ENCODE measurements around the gene HNRNPF. TPM values are rescaled to one million over a fixed set of nuclear protein-coding genes. Genes with fewer than 3 reads are reported as not detected.

The HNRNPF gene
- total and polyA plus RNA-seq, 2 of the 8 experiments (the other 6 are each of a cell fraction or from before 2014, with no cell fraction given), result 209 to 389 TPM

- TF ChIP-seq SIRT6 (IDR thresholded peaks at IDR 0.05; ENCODE audit: low read length), result no peak
- no peak for TF ChIP-seq RXRA (IDR thresholded peaks at IDR 0.05; ENCODE audit: insufficient read depth, low read depth, low read length)
- no peak for TF ChIP-seq TAF7 (optimal IDR thresholded peaks at IDR 0.05; ENCODE audit: borderline replicate concordance, low read depth, low read length)
- TF ChIP-seq RNF2 (IDR thresholded peaks at IDR 0.05; ENCODE audit: borderline replicate concordance, low read depth, low read length, missing control alignments, poor library complexity, severe bottlenecking), result no peak
- TF ChIP-seq ATF2 (IDR thresholded peaks at IDR 0.05; ENCODE audit: low read length), result no peak
- TF ChIP-seq HDAC2 (IDR thresholded peaks at IDR 0.05; ENCODE audit: borderline replicate concordance in 1 of 2, low read depth in 2 of 2, low read length in 2 of 2), result no peak
- TF ChIP-seq SIN3A (conservative IDR thresholded peaks at IDR 0.05 in 1 of 2, IDR thresholded peaks at IDR 0.05 in 1 of 2; ENCODE audit: low read depth in 1 of 2, low read length in 2 of 2), result no peak
- TF ChIP-seq SP1 (IDR thresholded peaks at IDR 0.05; ENCODE audit: low read depth, low read length), result no peak
These were observed 68.4 kb downstream of the HNRNPF start (continued) for GRCh38 chr10:43340619-43341018.

All from H1 (cell line).